OCI-LY7 (cell line): ENCODE results near the gene RIMS3.

Experiments
- CTCF ChIP-seq: fragments of 200-600 bp; sonication (generic); conservative IDR thresholded peaks from 2 replicates; pipeline ENCODE4 v1.5.1; 2014; ENCODE audit warnings: mild to moderate bottlenecking, antibody characterized with exemption, low read length, moderate library complexity, mixed read lengths
- EZH2phosphoT487 ChIP-seq: fragments of 200-600 bp; sonication (generic); IDR thresholded peaks from 2 replicates; pipeline ENCODE4 v1.6.1; 2018; ENCODE audit warnings: low read depth, borderline replicate concordance, mild to moderate bottlenecking, mixed run types, antibody characterized with exemption, low read length, moderate library complexity, mixed read lengths

- no peak for TF ChIP-seq CTCF
- no peak for TF ChIP-seq EZH2phosphoT487
Measured at GRCh38 chr1:40635763-40636500, 29.6 kb downstream of the RIMS3 start.
